ENCODE results near the gene SLITRK3.

DNA sequence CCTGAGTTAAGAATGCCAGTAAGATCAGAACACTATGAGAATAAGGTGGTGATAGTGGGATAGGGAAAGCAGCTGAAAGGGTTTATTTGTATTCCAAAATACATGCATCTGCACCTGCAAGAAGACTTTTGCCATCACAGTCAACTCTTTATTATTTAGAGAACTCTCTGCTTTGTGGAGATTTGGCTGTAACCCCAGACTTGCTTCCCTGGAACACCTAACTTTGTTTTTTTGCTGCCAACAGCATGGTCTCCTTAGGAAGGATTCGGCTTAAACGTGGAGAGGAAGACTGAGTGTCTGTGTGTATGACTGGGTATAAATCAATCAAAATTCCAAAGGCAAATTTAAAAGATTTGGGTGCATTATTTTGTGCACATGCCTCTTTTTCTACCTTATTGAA, 21.6 kb upstream of the SLITRK3 start:
- TF ChIP-seq, protein P1, sequence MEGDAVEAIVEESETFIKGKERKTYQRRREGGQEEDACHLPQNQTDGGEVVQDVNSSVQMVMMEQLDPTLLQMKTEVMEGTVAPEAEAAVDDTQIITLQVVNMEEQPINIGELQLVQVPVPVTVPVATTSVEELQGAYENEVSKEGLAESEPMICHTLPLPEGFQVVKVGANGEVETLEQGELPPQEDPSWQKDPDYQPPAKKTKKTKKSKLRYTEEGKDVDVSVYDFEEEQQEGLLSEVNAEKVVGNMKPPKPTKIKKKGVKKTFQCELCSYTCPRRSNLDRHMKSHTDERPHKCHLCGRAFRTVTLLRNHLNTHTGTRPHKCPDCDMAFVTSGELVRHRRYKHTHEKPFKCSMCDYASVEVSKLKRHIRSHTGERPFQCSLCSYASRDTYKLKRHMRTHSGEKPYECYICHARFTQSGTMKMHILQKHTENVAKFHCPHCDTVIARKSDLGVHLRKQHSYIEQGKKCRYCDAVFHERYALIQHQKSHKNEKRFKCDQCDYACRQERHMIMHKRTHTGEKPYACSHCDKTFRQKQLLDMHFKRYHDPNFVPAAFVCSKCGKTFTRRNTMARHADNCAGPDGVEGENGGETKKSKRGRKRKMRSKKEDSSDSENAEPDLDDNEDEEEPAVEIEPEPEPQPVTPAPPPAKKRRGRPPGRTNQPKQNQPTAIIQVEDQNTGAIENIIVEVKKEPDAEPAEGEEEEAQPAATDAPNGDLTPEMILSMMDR (IDR thresholded peaks at IDR 0.05) = no peak
- TF ChIP-seq EZH2 (IDR thresholded peaks at IDR 0.05; ENCODE audit: borderline replicate concordance, insufficient read depth, low read depth, low read length, poor library complexity, severe bottlenecking) = no peak
